Osteocyte (in vitro differentiated cells): ENCODE data around the gene HARBI1. TPM values are rescaled to one million over a fixed set of nuclear protein-coding genes. Genes with fewer than 3 reads are reported as not detected.

Source experiments
- DNase-seq: peaks from one replicate; pipeline ENCODE4 v3.0.0; 2021; ENCODE audit warnings: mixed read lengths; ENCODE audit not compliant: unreplicated experiment; ENCODE audit errors: extremely low spot score
- H3K27ac Mint-ChIP-seq: one replicate; pipeline ENCODE4 v1.8.0; 2021; ENCODE audit warnings: mild to moderate bottlenecking, mixed read lengths; ENCODE audit not compliant: unreplicated experiment
- H3K27me3 Mint-ChIP-seq: one replicate; pipeline ENCODE4 v1.8.0; 2021; ENCODE audit warnings: mixed read lengths; ENCODE audit not compliant: unreplicated experiment
- H3K36me3 Mint-ChIP-seq: one replicate; pipeline ENCODE4 v1.8.0; 2021; ENCODE audit warnings: mixed read lengths; ENCODE audit not compliant: unreplicated experiment
- H3K4me1 Mint-ChIP-seq: one replicate; pipeline ENCODE4 v1.8.0; 2021; ENCODE audit warnings: mixed read lengths; ENCODE audit not compliant: unreplicated experiment
- H3K4me3 Mint-ChIP-seq: one replicate; pipeline ENCODE4 v1.8.0; 2021; ENCODE audit warnings: mild to moderate bottlenecking, moderate library complexity, mixed read lengths; ENCODE audit not compliant: unreplicated experiment
- H3K9me3 Mint-ChIP-seq: one replicate; pipeline ENCODE4 v1.8.0; 2021; ENCODE audit warnings: mixed read lengths; ENCODE audit not compliant: unreplicated experiment
- total RNA-seq: library from RNA; stranded (reverse); gene quantifications from 2 replicates; pipeline ENCODE4 v1.2.1, GENCODE V29; 2021
- TF ChIP-seq, protein P1 (sequence below): fragments of 200-600 bp; sonication (generic); IDR thresholded peaks from 2 replicates; pipeline ENCODE4 v1.5.0; 2021; ENCODE audit warnings: antibody characterized with exemption, mild to moderate bottlenecking, moderate library complexity

HARBI1 gene
- total RNA-seq, 1 donor from 2014 or later = 6.7 TPM

DNA sequence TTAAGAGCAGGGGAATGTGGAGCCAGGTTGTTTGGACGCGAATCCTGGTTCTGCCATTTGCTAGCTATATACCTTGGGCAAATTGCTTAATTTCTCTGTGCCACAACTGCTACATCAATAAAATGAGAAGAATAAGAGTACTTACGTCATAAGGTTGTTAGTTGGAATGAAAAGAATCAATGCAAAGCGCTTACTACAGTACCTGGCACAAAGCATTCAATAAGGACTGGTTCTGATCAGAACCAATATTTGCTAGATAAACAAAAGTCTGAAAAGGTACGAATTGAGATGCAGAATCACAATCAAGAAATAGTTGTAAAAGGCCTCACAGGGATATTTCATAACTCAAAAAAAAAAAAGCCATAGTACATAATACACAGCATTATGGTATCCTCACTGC is 34.4 kb downstream of the HARBI1 start:
- Mint-ChIP-seq H3K4me3 (no peak overlapping the region), H3K4me1 (no peaks in the 10 kb centered on the region), H3K36me3 (peaks cover 6% of the 10 kb centered on the region), H3K27me3 (no peaks in the 10 kb centered on the region), H3K27ac (no peak overlapping the region), H3K9me3 (no peaks in the 10 kb centered on the region)
- no peak for DNase-seq
- TF ChIP-seq, protein P1, sequence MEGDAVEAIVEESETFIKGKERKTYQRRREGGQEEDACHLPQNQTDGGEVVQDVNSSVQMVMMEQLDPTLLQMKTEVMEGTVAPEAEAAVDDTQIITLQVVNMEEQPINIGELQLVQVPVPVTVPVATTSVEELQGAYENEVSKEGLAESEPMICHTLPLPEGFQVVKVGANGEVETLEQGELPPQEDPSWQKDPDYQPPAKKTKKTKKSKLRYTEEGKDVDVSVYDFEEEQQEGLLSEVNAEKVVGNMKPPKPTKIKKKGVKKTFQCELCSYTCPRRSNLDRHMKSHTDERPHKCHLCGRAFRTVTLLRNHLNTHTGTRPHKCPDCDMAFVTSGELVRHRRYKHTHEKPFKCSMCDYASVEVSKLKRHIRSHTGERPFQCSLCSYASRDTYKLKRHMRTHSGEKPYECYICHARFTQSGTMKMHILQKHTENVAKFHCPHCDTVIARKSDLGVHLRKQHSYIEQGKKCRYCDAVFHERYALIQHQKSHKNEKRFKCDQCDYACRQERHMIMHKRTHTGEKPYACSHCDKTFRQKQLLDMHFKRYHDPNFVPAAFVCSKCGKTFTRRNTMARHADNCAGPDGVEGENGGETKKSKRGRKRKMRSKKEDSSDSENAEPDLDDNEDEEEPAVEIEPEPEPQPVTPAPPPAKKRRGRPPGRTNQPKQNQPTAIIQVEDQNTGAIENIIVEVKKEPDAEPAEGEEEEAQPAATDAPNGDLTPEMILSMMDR = no peak

DNA sequence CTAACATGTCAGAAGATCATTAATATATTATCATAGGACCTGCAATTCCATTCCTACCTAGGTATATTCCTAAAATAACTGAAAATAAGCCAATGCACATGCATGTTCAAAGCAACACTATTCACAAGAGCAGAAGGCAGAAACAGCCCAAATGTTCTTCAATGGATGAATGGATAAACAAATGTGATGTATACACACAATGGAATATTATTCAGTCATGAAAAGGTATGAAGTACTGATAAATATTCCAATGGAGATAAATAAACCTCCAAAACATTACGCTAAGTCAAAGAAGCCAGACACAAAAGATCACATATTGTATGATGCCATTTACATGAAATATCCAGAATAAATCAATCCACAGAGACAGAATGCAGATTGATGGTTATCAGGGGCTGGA is 40.0 kb downstream of the HARBI1 start:
- no peaks in the 10 kb centered on the region for H3K27me3 Mint-ChIP-seq
- H3K36me3 Mint-ChIP-seq = peaks cover under 1% of the 10 kb centered on the region
- no peak overlapping the region for H3K27ac Mint-ChIP-seq
- no peaks in the 10 kb centered on the region for H3K4me1 Mint-ChIP-seq
- H3K9me3 Mint-ChIP-seq = peaks cover 4% of the 10 kb centered on the region
- TF ChIP-seq, protein P1 = no peak
- no peak for DNase-seq
- H3K4me3 Mint-ChIP-seq = no peak overlapping the region

DNA sequence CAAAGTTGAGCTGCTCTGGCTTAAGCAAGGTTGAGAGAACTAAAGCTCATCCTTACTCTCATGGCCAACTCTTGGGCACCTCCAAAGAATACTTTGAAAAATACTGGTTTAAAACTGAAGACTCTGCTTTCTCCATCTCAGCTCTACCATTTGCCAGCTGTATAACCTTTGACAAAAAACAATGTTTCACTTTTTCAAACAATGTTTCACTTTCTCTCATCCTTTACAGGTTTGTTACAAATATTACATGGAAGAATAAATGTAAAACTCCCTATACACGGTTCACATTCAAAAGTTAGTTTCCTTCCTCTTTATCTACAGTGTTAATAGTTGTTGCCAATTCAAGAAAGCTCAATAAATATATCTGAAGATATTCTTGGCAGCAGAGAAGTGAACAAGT is 42.4 kb downstream of the HARBI1 start:
- TF ChIP-seq, protein P1 = no peak
- Mint-ChIP-seq H3K27me3 (no peaks in the 10 kb centered on the region), H3K27ac (no peak overlapping the region), H3K36me3 (no peaks in the 10 kb centered on the region), H3K9me3 (peaks cover 4% of the 10 kb centered on the region), H3K4me3 (no peak overlapping the region), H3K4me1 (peaks cover 4% of the 10 kb centered on the region)
- DNase-seq = no peak

DNA sequence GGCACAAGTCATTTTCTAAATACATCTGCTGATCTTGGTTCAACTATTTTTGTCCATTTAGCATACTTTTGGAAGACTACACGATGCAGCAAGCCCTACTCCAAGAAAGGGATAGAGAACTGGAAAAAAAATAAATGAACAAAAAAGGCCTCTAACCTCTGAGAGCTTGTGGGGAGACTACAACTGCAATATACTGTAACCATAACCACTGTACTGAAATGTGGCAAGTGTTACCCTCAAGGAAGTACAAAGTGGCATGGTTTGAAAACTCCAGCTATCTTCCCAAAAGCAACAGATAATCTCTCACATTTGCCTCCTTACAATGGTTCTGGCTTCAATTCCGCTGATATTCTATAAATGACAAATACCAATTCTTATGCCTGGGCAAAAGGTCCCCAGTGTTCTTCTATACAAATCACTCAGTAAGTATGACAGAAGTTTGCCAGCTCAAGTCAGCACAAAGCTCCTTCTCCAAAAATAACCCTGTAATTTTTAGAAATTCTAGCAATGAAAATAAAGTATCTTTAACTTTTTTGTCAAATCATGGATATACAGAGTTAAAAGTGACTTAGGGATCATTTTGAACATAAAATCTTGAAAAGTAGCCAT is 46.1 kb downstream of the HARBI1 start:
- H3K27ac Mint-ChIP-seq = no peak overlapping the region
- H3K27me3 Mint-ChIP-seq = no peaks in the 10 kb centered on the region
- H3K36me3 Mint-ChIP-seq = no peaks in the 10 kb centered on the region

DNA sequence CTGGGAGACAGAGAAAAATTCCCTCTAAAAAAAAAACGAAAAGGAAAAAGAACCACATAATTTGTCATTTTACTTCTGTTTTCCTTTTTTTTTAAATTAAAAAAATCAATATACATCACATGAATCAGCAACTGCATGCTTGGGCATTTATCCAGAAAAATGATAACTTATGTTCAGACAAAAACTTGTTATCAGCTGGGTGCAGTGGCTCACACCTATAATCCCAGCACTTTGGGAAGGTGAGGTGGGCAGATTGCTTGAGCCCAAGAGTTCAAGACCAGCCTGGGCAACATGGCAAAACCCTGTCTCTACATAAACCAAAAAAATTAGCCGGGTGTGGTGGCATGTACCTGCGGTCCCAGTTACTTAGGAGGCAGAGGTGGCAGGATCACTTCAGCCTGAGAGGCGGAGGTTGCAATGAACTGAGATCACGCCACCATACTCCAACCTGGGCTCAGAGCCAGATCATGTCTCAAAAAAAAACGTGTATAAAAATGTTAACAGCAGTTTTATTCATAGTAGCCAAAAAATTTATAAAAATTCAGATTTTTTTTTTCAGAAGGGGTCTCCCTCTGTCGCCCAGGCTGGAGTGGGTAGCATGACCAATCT is 51.7 kb downstream of the HARBI1 start:
- Mint-ChIP-seq H3K4me1 (peaks cover 19% of the 10 kb centered on the region), H3K27ac (no peak overlapping the region), H3K27me3 (no peaks in the 10 kb centered on the region), H3K4me3 (no peak overlapping the region), H3K36me3 (no peaks in the 10 kb centered on the region), H3K9me3 (no peaks in the 10 kb centered on the region)
- TF ChIP-seq, protein P1 = no peak
- DNase-seq = no peak

More for the DNA sequence above, 46.1 kb downstream of the HARBI1 start:
- TF ChIP-seq, protein P1 = no peak
- Mint-ChIP-seq H3K9me3 (peaks cover 4% of the 10 kb centered on the region), H3K4me1 (peaks cover 4% of the 10 kb centered on the region), H3K4me3 (no peak overlapping the region)
- DNase-seq = no peak
